H1 (cell line): ENCODE data around the gene DIAPH2. TPM values are rescaled to one million over a fixed set of nuclear protein-coding genes. Genes with fewer than 3 reads are reported as not detected.

ENCODE experiments used
- CTCF ChIA-PET: fragments of 300-600 bp; sonication (Branson Sonifier 250); formaldehyde crosslinking; loops from one replicate; lab custom pipeline; 2021; ENCODE audit not compliant: partially characterized antibody; lab: Charles Lee
- POLR2A ChIA-PET: fragments of 300-600 bp; sonication (Branson Sonifier 250); formaldehyde crosslinking; loops from one replicate; lab custom pipeline; 2021; ENCODE audit warnings: inconsistent platforms; ENCODE audit not compliant: partially characterized antibody; lab: Charles Lee
- DNase-seq, 2 experiments: peaks; one replicate each; pipeline versions ENCODE4 v3.0.0 to v3.0.0-alpha.2; 2010 to 2022; ENCODE audit warnings: low spot score in 2 of 2, low read depth in 1 of 2, mixed read lengths in 1 of 2
- FAIRE-seq: peaks from 2 replicates; lab custom pipeline; 2011; peaks lifted over from hg19 to GRCh38; lab: Jason Lieb, UNC
- H2AFZ ChIP-seq: 2 replicates; pipeline ENCODE4 v1.8.1; 2012; ENCODE audit warnings: low read length, inconsistent platforms
- H2AK5ac ChIP-seq: 2 replicates; pipeline ENCODE4 v1.6.1; 2013; ENCODE audit warnings: low read depth, low read length
- H2BK120ac ChIP-seq: replicated peaks from 2 replicates; pipeline ENCODE3; 2013; ENCODE audit warnings: low read depth, low read length, inconsistent platforms
- H2BK12ac ChIP-seq: 2 replicates; pipeline ENCODE4 v1.6.1; 2013; ENCODE audit warnings: low read depth, low read length
- H2BK15ac ChIP-seq: 2 replicates; pipeline ENCODE4 v1.6.1; 2013; ENCODE audit warnings: low read length
- H2BK20ac ChIP-seq: 2 replicates; pipeline ENCODE4 v1.6.1; 2013; ENCODE audit warnings: low read length
- H2BK5ac ChIP-seq: 2 replicates; pipeline ENCODE4 v1.6.1; 2013; ENCODE audit warnings: low read depth, low read length
- H3K14ac ChIP-seq: 2 replicates; pipeline ENCODE4 v1.6.1; 2013; ENCODE audit warnings: inconsistent platforms; ENCODE audit not compliant: insufficient read length
- H3K18ac ChIP-seq: 2 replicates; pipeline ENCODE4 v1.6.1; 2013; ENCODE audit warnings: low read length; ENCODE audit errors: extremely low read depth
- H3K23ac ChIP-seq: 2 replicates; pipeline ENCODE4 v1.6.1; 2013; ENCODE audit warnings: inconsistent platforms; ENCODE audit not compliant: insufficient read length
- H3K23me2 ChIP-seq: 2 replicates; pipeline ENCODE4 v1.6.1; 2013; ENCODE audit warnings: low read depth, low read length
- H3K27ac ChIP-seq: 2 replicates; pipeline ENCODE4 v1.6.1; 2011; ENCODE audit warnings: low read depth, low read length, inconsistent platforms
- H3K27me3 ChIP-seq, 4 experiments: replicated peaks in 1 of 4; 1 replicate in 1 of 4; 2 replicates in 3 of 4; pipeline versions ENCODE4 v1.6.1 to v1.8.1; 2011 to 2013; ENCODE audit warnings: low read length in 3 of 4, mild to moderate bottlenecking in 3 of 4, inconsistent platforms in 2 of 4, mixed read lengths in 2 of 4, moderate library complexity in 1 of 4; ENCODE audit not compliant: control insufficient read depth in 3 of 4, insufficient read depth in 3 of 4; ENCODE audit errors: extremely low read depth in 1 of 4
- H3K36me3 ChIP-seq, 4 experiments: 2 replicates each; pipeline versions ENCODE4 v1.6.1 to v1.8.1; 2011 to 2013; ENCODE audit warnings: mild to moderate bottlenecking in 4 of 4, low read length in 3 of 4, moderate library complexity in 2 of 4, control low read depth in 1 of 4, inconsistent platforms in 1 of 4; ENCODE audit not compliant: insufficient read depth in 4 of 4, control insufficient read depth in 2 of 4
- H3K4ac ChIP-seq: replicated peaks from 2 replicates; pipeline ENCODE3; 2013; ENCODE audit warnings: low read length, low read depth, mixed read lengths, inconsistent platforms; ENCODE audit not compliant: insufficient read length
- H3K4me1 ChIP-seq, 4 experiments: replicated peaks in 1 of 4; 1 replicate in 1 of 4; 2 replicates in 3 of 4; pipeline versions ENCODE4 v1.6.1 to v1.8.1; 2011 to 2013; ENCODE audit warnings: low read length in 3 of 4, inconsistent platforms in 2 of 4, mixed read lengths in 1 of 4; ENCODE audit not compliant: insufficient read depth in 4 of 4, control insufficient read depth in 3 of 4
- H3K4me2 ChIP-seq, 2 experiments: 2 replicates each; pipeline versions ENCODE4 v1.6.1 to v1.8.1; 2011 to 2013; ENCODE audit warnings: low read depth in 2 of 2, low read length in 2 of 2, control low read depth in 1 of 2, inconsistent platforms in 1 of 2, mild to moderate bottlenecking in 1 of 2; ENCODE audit not compliant: insufficient read depth in 1 of 2
- H3K4me3 ChIP-seq, 4 experiments: fragments of 200-600, 300-600 bp in 1 of 4; sonication (generic), shearing (Covaris generic), sonication (Bioruptor Twin) in 1 of 4; 2 replicates each; pipeline versions ENCODE4 v1.5.1 to v1.8.1; 2011 to 2016; ENCODE audit warnings: low read length in 4 of 4, low read depth in 3 of 4, control low read depth in 2 of 4, inconsistent platforms in 2 of 4, mild to moderate bottlenecking in 2 of 4, mixed read lengths in 1 of 4, moderate library complexity in 1 of 4; ENCODE audit not compliant: insufficient read depth in 2 of 4; ENCODE audit errors: extremely low read depth in 1 of 4
- H3K56ac ChIP-seq: replicated peaks from 2 replicates; pipeline ENCODE3; 2013; ENCODE audit warnings: low read depth, mild to moderate bottlenecking, mixed read lengths, low read length, inconsistent platforms; ENCODE audit not compliant: insufficient read length
- H3K79me1 ChIP-seq: 2 replicates; pipeline ENCODE4 v1.6.1; 2013; ENCODE audit warnings: low read depth, low read length, control low read depth
- H3K79me2 ChIP-seq, 2 experiments: 2 replicates each; pipeline versions ENCODE4 v1.6.1 to v1.8.1; 2012 to 2013; ENCODE audit warnings: low read length in 2 of 2, mild to moderate bottlenecking in 2 of 2, inconsistent platforms in 1 of 2; ENCODE audit not compliant: insufficient read depth in 2 of 2, control insufficient read depth in 1 of 2
- H3K9ac ChIP-seq, 4 experiments: replicated peaks in 1 of 4; 1 replicate in 1 of 4; 2 replicates in 3 of 4; pipeline versions ENCODE4 v1.6.1 to v1.8.1; 2011 to 2013; ENCODE audit warnings: low read depth in 3 of 4, low read length in 3 of 4, control low read depth in 2 of 4, mild to moderate bottlenecking in 2 of 4, moderate library complexity in 2 of 4, inconsistent platforms in 1 of 4; ENCODE audit errors: extremely low read depth in 1 of 4
- H3K9me3 ChIP-seq, 2 experiments: 2 replicates each; pipeline versions ENCODE4 v1.6.1 to v1.8.1; 2012 to 2013; ENCODE audit warnings: mild to moderate bottlenecking in 2 of 2, moderate library complexity in 2 of 2, control low read depth in 1 of 2, inconsistent platforms in 1 of 2, low read depth in 1 of 2, low read length in 1 of 2, mixed read lengths in 1 of 2; ENCODE audit not compliant: insufficient read depth in 2 of 2
- H4K20me1 ChIP-seq, 2 experiments: replicated peaks in 1 of 2; 2 replicates each; pipeline versions ENCODE3 to v1.8.1; 2011 to 2013; ENCODE audit warnings: inconsistent platforms in 2 of 2, low read length in 2 of 2, mild to moderate bottlenecking in 1 of 2; ENCODE audit not compliant: insufficient read depth in 2 of 2, control insufficient read depth in 1 of 2
- H4K5ac ChIP-seq: 2 replicates; pipeline ENCODE4 v1.6.1; 2013; ENCODE audit warnings: low read length, low read depth, mixed read lengths, inconsistent platforms; ENCODE audit not compliant: insufficient read length
- H4K8ac ChIP-seq: 2 replicates; pipeline ENCODE4 v1.8.0; 2013; ENCODE audit warnings: mild to moderate bottlenecking, moderate library complexity, low read length, inconsistent platforms; ENCODE audit not compliant: insufficient read depth; ENCODE audit errors: extremely low read depth
- H4K91ac ChIP-seq: replicated peaks from 2 replicates; pipeline ENCODE3; 2013; ENCODE audit warnings: low read length, mixed read lengths, inconsistent platforms; ENCODE audit not compliant: insufficient read length
- CBX5 ChIP-seq: fragments of 300-800, 300-1000 bp; sonication (generic); IDR thresholded peaks from 2 replicates; pipeline ENCODE4 v1.7.1; 2016; ENCODE audit warnings: antibody characterized with exemption, low read length, low read depth
- CHD2 ChIP-seq: IDR thresholded peaks from 2 replicates; pipeline ENCODE4 v1.6.1; 2012; ENCODE audit warnings: low read length, improper control_type of control experiment
- CREB1 ChIP-seq: IDR thresholded peaks from 2 replicates; pipeline ENCODE4 v1.6.1; 2012; ENCODE audit warnings: inconsistent platforms
- CTCF ChIP-seq, 3 experiments: IDR thresholded peaks; 1 replicate in 2 of 3; 2 replicates in 1 of 3; pipeline versions ENCODE4 v1.5.1 to v1.6.1; 2011; ENCODE audit warnings: low read length in 3 of 3, mild to moderate bottlenecking in 3 of 3, inconsistent platforms in 2 of 3, low read depth in 1 of 3, moderate library complexity in 1 of 3; ENCODE audit not compliant: insufficient read depth in 1 of 3; ENCODE audit errors: control extremely low read depth in 1 of 3
- GTF2F1 ChIP-seq: IDR thresholded peaks from 2 replicates; pipeline ENCODE4 v1.6.1; 2012; ENCODE audit warnings: low read depth, low read length, improper control_type of control experiment, borderline replicate concordance
- HDAC2 ChIP-seq, 2 experiments: fragments of 300-600 bp in 1 of 2; sonication (generic) in 1 of 2; IDR thresholded peaks; 2 replicates each; pipeline ENCODE4 v1.6.1; 2011 to 2012; ENCODE audit warnings: low read depth in 2 of 2, low read length in 2 of 2, mild to moderate bottlenecking in 2 of 2, moderate library complexity in 2 of 2, borderline replicate concordance in 1 of 2, inconsistent platforms in 1 of 2
- POLR2AphosphoS5 ChIP-seq: IDR thresholded peaks from 2 replicates; pipeline ENCODE4 v1.6.1; 2011; ENCODE audit warnings: low read depth, low read length
- RXRA ChIP-seq: IDR thresholded peaks from 2 replicates; pipeline ENCODE4 v1.6.1; 2011; ENCODE audit warnings: low read depth, mild to moderate bottlenecking, low read length, moderate library complexity; ENCODE audit not compliant: insufficient read depth
- SIX5 ChIP-seq: IDR thresholded peaks from 2 replicates; pipeline ENCODE4 v1.6.1; 2011; ENCODE audit warnings: mild to moderate bottlenecking, low read depth, low read length
- TAF1 ChIP-seq: IDR thresholded peaks from 2 replicates; pipeline ENCODE4 v1.6.1; 2011; ENCODE audit warnings: mild to moderate bottlenecking, low read depth, low read length
- WGBS, 2 experiments: shearing (Covaris generic) in 1 of 2; methylation state at CpG; one replicate each; pipeline versions ENCODE4 v1.1.6 to v1.1.7; 2013 to 2015; ENCODE audit warnings: low lambda C conversion rate in 2 of 2, mixed read lengths in 2 of 2, inconsistent platforms in 1 of 2, low coverage in 1 of 2, missing lambda C conversion rate in 1 of 2; ENCODE audit not compliant: insufficient replicate concordance in 2 of 2, insufficient coverage in 1 of 2, insufficient read length in 1 of 2; ENCODE audit errors: extremely low coverage in 1 of 2, missing lambda C conversion rate in 1 of 2; 5-methylcytosine and 5-hydroxymethylcytosine counted together
- polyA plus RNA-seq, 7 experiments: library from polyadenylated mRNA; depleted of rRNA in 3 of 7; stranded (reverse) in 5 of 7; unstranded in 2 of 7; fragments of >200 nt in 5 of 7; fragments of 200-250 nt in 2 of 7; gene quantifications; 1 replicate in 5 of 7; 2 replicates in 1 of 7; 4 replicates in 1 of 7; pipeline versions ENCODE4 v1.2.1 to v1.2.3, GENCODE V29; 2011 to 2013; ENCODE audit warnings: missing spikeins in 2 of 7, mixed read lengths in 2 of 7
- total RNA-seq: library from RNA; stranded (reverse); fragmentation: NEBNext Ultra II Directional; extraction: Animal tissue kit (Norgen Biotek cat#: 25700); gene quantifications from 2 replicates; pipeline ENCODE4 v1.2.1, GENCODE V29; 2021

The DIAPH2 gene
- total and polyA plus RNA-seq, 2 of the 8 experiments (the other 6 are each of a cell fraction or from before 2014, with no cell fraction given), result 4.4 to 24.3 TPM

GRCh38 chrX:96834137-96834536 is 149.5 kb downstream of the DIAPH2 start:
- no peak overlapping the region for H2BK20ac ChIP-seq
- no peak overlapping the region for H3K56ac ChIP-seq
- no peak overlapping the region for H3K4me2 ChIP-seq
- no peaks in the 10 kb centered on the region for H3K36me3 ChIP-seq
- FAIRE-seq (no peak), DNase-seq (no peak)
- H2BK120ac ChIP-seq, result no peak overlapping the region
- ChIA-PET POLR2A (no interaction called here), CTCF (interaction anchor here (0.6 kb wide), 1 partner anchor 136 kb away, joined by 3 read pairs; no protein-coding TSS in a partner anchor)
- no peaks in the 10 kb centered on the region for H3K9me3 ChIP-seq
- no peaks in the 10 kb centered on the region for H3K79me1 ChIP-seq
- H2BK5ac ChIP-seq, result no peak overlapping the region
- H3K23me2 ChIP-seq, result no peaks in the 10 kb centered on the region
- TF ChIP-seq CTCF (IDR thresholded peaks at IDR 0.05; ENCODE audit: control extremely low read depth in 1 of 3, insufficient read depth in 1 of 3, low read depth in 1 of 3, low read length in 3 of 3) (no peak), CHD2 (no peak), TAF1 (no peak), CBX5 (no peak), SIX5 (no peak), RXRA (no peak), GTF2F1 (no peak), POLR2AphosphoS5 (no peak), CREB1 (no peak), HDAC2 (IDR thresholded peaks at IDR 0.05; ENCODE audit: borderline replicate concordance in 1 of 2, low read depth in 2 of 2, low read length in 2 of 2) (no peak)
- no peak overlapping the region for H3K4me3 ChIP-seq
- H3K23ac ChIP-seq, result no peak overlapping the region
- H2BK12ac ChIP-seq, result no peak overlapping the region
- H3K18ac ChIP-seq, result no peak overlapping the region
- no peaks in the 10 kb centered on the region for H4K20me1 ChIP-seq
- H4K8ac ChIP-seq, result no peak overlapping the region
- H3K27me3 ChIP-seq, result no peaks in the 10 kb centered on the region
- H3K79me2 ChIP-seq, result no peaks in the 10 kb centered on the region
- H4K91ac ChIP-seq, result no peak overlapping the region
- no peak overlapping the region for H4K5ac ChIP-seq
- WGBS, 2 experiments, result no CpG with 5 or more reads among the region's 1 CpG
- H3K14ac ChIP-seq, result no peak overlapping the region
- H3K4me1 ChIP-seq, result no peaks in the 10 kb centered on the region
- H2AK5ac ChIP-seq, result no peak overlapping the region
- H3K4ac ChIP-seq, result no peak overlapping the region
- H3K9ac ChIP-seq, result no peak overlapping the region
- H2BK15ac ChIP-seq, result no peak overlapping the region
- H3K27ac ChIP-seq, result no peak overlapping the region
- H2AFZ ChIP-seq, result no peak overlapping the region
